ENCODE measurements around the gene IKZF1.

- TF ChIP-seq CTCF (IDR thresholded peaks at IDR 0.05): no peak
- no peak for TF ChIP-seq POLR2A (IDR thresholded peaks at IDR 0.05)
Observed at GRCh38 chr7:50346545-50347497, 42.3 kb downstream of the IKZF1 start.
